Upper lobe of left lung (tissue), 6 donors: ENCODE results near the gene GRK3. TPM values are rescaled to one million over a fixed set of nuclear protein-coding genes. Genes with fewer than 3 reads are reported as not detected.

Experiments used
- ATAC-seq, 2 donors: fragments of 200-7000 bp; cut with Tn5 transposase; one replicate each; pipeline ENCODE4 v1.9.1; 2022; ENCODE audit warnings: mild to moderate bottlenecking in 2 of 2, moderate library complexity in 2 of 2; ENCODE audit not compliant: low FRiP score in 2 of 2
- DNase-seq, 2 donors: peaks; one replicate each; pipeline ENCODE4 v3.0.0-alpha.2; 2019 to 2020
- H3K27ac ChIP-seq, 4 donors: fragments of 200-600 bp; sonication (generic); one replicate each; pipeline ENCODE4 v1.5.1; 2016 to 2019
- H3K27me3 ChIP-seq, 4 donors: fragments of 200-600 bp; sonication (generic); one replicate each; pipeline ENCODE4 v1.5.1; 2017 to 2019
- H3K36me3 ChIP-seq, 4 donors: fragments of 200-600 bp; sonication (generic); one replicate each; pipeline ENCODE4 v1.5.1; 2016 to 2019
- H3K4me1 ChIP-seq, 4 donors: fragments of 200-600 bp; sonication (generic); one replicate each; pipeline ENCODE4 v1.5.1; 2018 to 2019
- H3K4me3 ChIP-seq, 4 donors: fragments of 200-600 bp; sonication (generic); one replicate each; pipeline ENCODE4 v1.5.1; 2017 to 2019; ENCODE audit warnings: mild to moderate bottlenecking in 2 of 4, moderate library complexity in 1 of 4
- H3K9me3 ChIP-seq, 4 donors: fragments of 200-600 bp; sonication (generic); one replicate each; pipeline ENCODE4 v1.5.1; 2018 to 2019
- CTCF ChIP-seq, 6 experiments: fragments of 450-650 bp in 4 of 6; fragments of 200-600 bp in 2 of 6; sonication (generic) in 2 of 6; IDR thresholded peaks; one replicate each; pipeline ENCODE4 v1.5.1; 2016 to 2019; ENCODE audit warnings: antibody characterized with exemption in 6 of 6
- EP300 ChIP-seq, 4 donors: sonication (generic); formaldehyde crosslinking; IDR thresholded peaks; one replicate each; pipeline ENCODE4 v1.5.1; 2017; ENCODE audit warnings: antibody characterized with exemption in 4 of 4, control low read depth in 2 of 4
- POLR2A ChIP-seq, 4 donors: fragments of 450-650 bp; IDR thresholded peaks; one replicate each; pipeline ENCODE4 v1.5.1; 2016 to 2017; ENCODE audit warnings: antibody characterized with exemption in 4 of 4, mild to moderate bottlenecking in 2 of 4
- POLR2AphosphoS5 ChIP-seq, 2 donors: sonication (generic); formaldehyde crosslinking; IDR thresholded peaks; one replicate each; pipeline ENCODE4 v1.5.1; 2017; ENCODE audit warnings: antibody characterized with exemption in 2 of 2
- WGBS, 2 donors: methylation state at CpG; one replicate each; pipeline ENCODE4 v1.1.5; 2017 to 2018; 5-methylcytosine and 5-hydroxymethylcytosine counted together
- small RNA-seq, 4 donors: library from RNA; depleted of rRNA; stranded (forward); fragments of <200 nt; gene quantifications; one replicate each; pipeline ENCODE3, GENCODE V24; 2016
- total RNA-seq, 6 donors: library from RNA; depleted of rRNA in 4 of 6; stranded (reverse); fragments of >200 nt in 4 of 6; gene quantifications; one replicate each; pipeline versions ENCODE4 v1.1.0 to v1.2.1, GENCODE V29; 2016 to 2021
- donor health status: DM: no; HTN: no; CAD: no; lungs with moderate emphysema.
- donor health status: DM: no; HTN: yes; CAD: no; lungs with severe emphysema.

Gene GRK3
- total RNA-seq, 6 donors from 2014 or later, result 16.0 to 25.2 (median 21.6) TPM

- DNase-seq, result peak in 1 of 2 donors; percentile 69
- 71 to 95% methylated on average over 4 to 9 of the region's 9 CpGs for WGBS, 2 donors
Measured at GRCh38 chr22:25777411-25777810, 212.9 kb downstream of the GRK3 start.

GRCh38 chr22:25777870-25778269 lies 213.4 kb downstream of the GRK3 start:
- TF ChIP-seq EP300 (IDR thresholded peaks at IDR 0.05) (no peak), POLR2AphosphoS5 (IDR thresholded peaks at IDR 0.05) (no peak), POLR2A (IDR thresholded peaks at IDR 0.05) (no peak), CTCF (IDR thresholded peaks at IDR 0.05) (no peak)
- ATAC-seq, result peak in 1 of 2 donors; percentile 28
- WGBS, 2 donors, result 37% methylated on average over 8 of the region's 8 CpGs
- Histone ChIP-seq H3K9me3 (no peaks in the 10 kb centered on the region), H3K4me3 (no peak overlapping the region), H3K27ac (no peak overlapping the region), H3K27me3 (no peaks in the 10 kb centered on the region), H3K4me1 (no peaks in the 10 kb centered on the region), H3K36me3 (no peaks in the 10 kb centered on the region)
- DNase-seq, result no peak

More at GRCh38 chr22:25777411-25777810, 212.9 kb downstream of the GRK3 start:
- no peak for ATAC-seq
- Histone ChIP-seq H3K27ac (no peak overlapping the region), H3K9me3 (no peaks in the 10 kb centered on the region), H3K36me3 (no peaks in the 10 kb centered on the region), H3K4me3 (no peak overlapping the region), H3K4me1 (no peaks in the 10 kb centered on the region), H3K27me3 (no peaks in the 10 kb centered on the region)
- TF ChIP-seq EP300 (IDR thresholded peaks at IDR 0.05) (no peak), CTCF (IDR thresholded peaks at IDR 0.05) (no peak), POLR2A (IDR thresholded peaks at IDR 0.05) (no peak), POLR2AphosphoS5 (IDR thresholded peaks at IDR 0.05) (no peak)

Small RNA genes lying within 50 kb of the gene (small RNA-seq; reads per million reads assigned to genes)
- 0 reads per million in 4 donors for gene RNA5SP494

Other genes with a start within 250 kb of the GRK3 start
- gene MYO18B, start 177.5 kb downstream of the GRK3 start, total RNA-seq, result 1 to 10 TPM in 1 of 6 donors, under 1 TPM in 2, not detected in 3; 0.09 to 1.3 (median 0.17) TPM